ENCODE measurements around the gene CCDC106. TPM values are rescaled to one million over a fixed set of nuclear protein-coding genes. Genes with fewer than 3 reads are reported as not detected.

CCDC106 gene
- 10 to 100 TPM; 10.2 to 17.7 (median 12.1) TPM for polyA plus RNA-seq (ENCODE audit: insufficient read length in 10 of 10)
- long read RNA-seq, donor 1, partial matches to known transcripts = 8 of 10 reads
- long read RNA-seq, donor 1, other reads (novel, unspliced or antisense) = 0 of 10 reads
- long read RNA-seq, donor 2, partial matches to known transcripts = 0 of 3 reads
- long read RNA-seq, donor 2, other reads (novel, unspliced or antisense) = 0 of 3 reads
- long read RNA-seq, donor 3 = 0 reads
- long read RNA-seq, donor 4, transcript CCDC106-202 (5 exons, 2,162 nt) = major isoform, 5 of 6 reads
- long read RNA-seq, donor 4, partial matches to known transcripts = 0 of 6 reads
- long read RNA-seq, donor 4, other reads (novel, unspliced or antisense) = 0 of 6 reads
- long read RNA-seq, donor 5, partial matches to known transcripts = 0 of 5 reads
- long read RNA-seq, donor 5, other reads (novel, unspliced or antisense) = 0 of 5 reads
- long read RNA-seq, donor 6, partial matches to known transcripts = 0 of 5 reads
- long read RNA-seq, donor 6, other reads (novel, unspliced or antisense) = 0 of 5 reads
- long read RNA-seq, donor 7, partial matches to known transcripts = 0 of 2 reads
- long read RNA-seq, donor 7, other reads (novel, unspliced or antisense) = 0 of 2 reads
- long read RNA-seq, donor 8, partial matches to known transcripts = 0 of 2 reads
- long read RNA-seq, donor 8, other reads (novel, unspliced or antisense) = 0 of 2 reads
- long read RNA-seq, donor 9 = 0 reads

DNA sequence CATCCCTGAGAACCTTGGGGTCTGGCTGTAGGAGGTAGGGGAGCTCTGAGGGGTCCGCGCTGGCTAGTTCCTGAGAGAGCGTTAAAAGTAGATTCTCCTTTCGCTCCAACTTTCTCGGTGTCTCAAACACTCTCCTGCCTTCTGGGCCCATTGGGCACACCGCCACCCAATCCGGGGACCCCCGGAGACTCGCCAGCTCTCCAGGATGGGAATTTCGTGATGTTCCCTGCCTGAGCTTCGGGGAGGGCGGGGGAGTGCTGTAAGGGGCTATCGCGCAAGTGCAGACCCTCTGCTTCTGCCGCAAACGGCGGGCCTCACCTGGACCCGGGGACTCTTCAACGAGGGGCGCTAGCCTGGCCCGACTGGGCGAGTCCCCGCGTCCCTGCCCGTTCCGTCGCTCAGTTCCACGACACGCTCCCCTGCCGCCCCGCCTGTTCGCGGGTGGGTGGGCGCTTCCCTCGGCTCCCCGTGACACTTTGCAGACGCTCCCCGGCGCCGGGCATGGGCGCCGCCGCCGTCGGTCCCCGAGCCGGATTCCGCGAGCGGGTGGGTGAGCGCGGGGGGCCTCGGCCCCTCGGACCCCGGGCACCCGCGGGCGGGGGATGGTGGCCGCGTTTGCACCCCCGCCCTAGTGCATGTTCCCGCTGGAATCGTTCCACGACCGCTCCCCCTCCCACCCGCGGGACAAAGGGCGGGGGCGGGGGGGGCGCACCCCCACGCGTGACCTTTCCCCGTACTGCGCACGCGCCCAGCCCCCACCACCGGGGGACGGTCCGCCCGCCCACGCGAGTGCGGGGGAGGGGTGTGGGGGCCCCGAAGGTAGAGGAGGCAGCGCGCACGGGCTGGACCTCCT, at the start of gene CCDC106:
CCDC106 (plus strand) TSS at position 481 of the 853 bp plus-strand sequence. CDS start 835 bp downstream, outside the sequence.
- peak; percentile 70 to 93 (median 83) for DNase-seq

- DNase-seq = peak; percentile 91 to 95 (median 91)
These were observed 49.1 kb upstream of the CCDC106 start for GRCh38 chr19:55598719-55599467.

- peak; percentile 100 for DNase-seq
These were observed 48.6 kb upstream of the CCDC106 start, which contains the start of gene FIZ1 for GRCh38 chr19:55599468-55599841. Gene FIZ1 (minus strand): TSS chr19:55599517. CDS start chr19:55597865, 1,652 bp downstream.

DNA sequence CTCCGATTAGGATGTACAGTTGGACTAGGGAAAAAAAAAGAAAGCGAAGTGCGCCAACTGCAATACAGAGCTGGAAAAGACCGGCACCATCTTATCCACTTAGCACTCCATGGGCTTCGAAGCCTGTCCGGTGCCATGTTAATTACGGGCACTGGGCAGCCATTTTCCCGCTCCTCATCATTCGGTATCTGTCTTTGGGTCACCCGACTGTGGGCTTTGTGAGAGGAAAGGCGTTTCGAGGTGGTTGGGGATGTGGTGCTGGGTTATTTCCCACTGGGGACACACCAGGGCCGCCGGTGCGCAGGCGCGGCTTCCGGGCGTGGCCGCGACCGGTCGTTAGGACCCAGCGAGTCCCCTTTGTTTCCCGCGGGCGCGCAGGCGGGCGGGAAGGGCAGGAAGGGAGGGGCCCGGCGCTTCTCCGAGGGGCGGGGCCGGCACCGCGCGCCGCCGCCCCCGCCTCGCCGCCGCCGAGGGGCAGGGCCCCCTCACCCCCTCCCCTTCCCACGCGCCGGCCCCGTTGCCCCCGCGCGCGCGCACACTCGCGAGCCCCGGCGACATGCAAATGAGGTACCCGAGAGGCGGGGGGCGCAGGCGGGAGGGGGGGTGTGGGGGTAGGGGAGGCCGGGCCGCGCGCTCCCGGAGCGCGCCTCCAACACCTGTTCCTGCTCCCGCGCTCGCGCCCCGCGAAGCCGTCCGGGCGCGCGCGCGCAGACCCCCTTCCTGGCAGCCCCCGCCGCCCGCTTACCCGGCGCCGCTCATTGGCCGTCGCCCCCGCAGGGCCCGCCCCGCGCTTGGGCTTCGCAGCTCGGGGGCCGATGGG, 48.0 kb upstream of the CCDC106 start, which contains the start of gene ZNF524:
ZNF524 (plus strand) TSS at position 447 of the 820 bp plus-strand sequence. CDS start 1,825 bp downstream, outside the sequence.
- peak; percentile 93 to 100 (median 95) for DNase-seq

DNA sequence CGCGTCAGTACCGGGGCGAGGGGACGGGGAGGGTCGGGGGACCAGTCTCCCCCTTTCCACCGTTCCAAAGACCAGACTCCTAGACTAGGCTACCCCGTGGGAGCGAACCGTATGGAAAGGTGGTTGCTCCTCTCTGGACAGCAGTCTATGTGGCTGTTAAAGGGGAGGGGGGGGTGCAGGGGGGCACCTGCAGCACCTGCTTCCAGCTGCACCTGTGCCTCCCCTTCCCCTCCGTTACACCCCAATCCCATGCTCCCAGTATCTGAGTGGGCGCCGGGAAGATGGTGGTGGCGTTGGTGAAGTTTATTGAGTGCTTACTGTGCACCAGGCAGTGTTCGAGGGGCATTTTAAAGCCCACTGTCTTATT, 47.4 kb upstream of the CCDC106 start:
- DNase-seq = no peak

DNA sequence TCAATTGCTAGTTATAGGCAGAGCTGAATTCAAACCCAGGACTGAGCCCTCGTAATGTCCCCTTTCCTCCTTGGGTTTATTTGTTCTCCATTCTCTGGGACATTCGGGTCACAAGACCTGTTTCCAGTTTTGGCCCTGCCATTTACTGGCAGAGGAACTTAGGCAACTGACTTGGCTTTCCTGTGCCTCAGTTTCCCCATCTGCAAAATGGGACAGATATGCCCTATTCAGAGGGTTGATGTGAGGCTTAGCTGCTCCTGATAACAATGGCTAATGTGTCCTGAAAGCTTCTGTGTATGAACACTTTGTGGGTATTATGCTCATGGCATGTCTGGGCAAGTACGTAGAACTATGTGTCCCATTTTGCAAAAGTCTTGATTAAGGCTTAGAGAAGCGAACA, 46.9 kb upstream of the CCDC106 start:
- DNase-seq = no peak

DNA sequence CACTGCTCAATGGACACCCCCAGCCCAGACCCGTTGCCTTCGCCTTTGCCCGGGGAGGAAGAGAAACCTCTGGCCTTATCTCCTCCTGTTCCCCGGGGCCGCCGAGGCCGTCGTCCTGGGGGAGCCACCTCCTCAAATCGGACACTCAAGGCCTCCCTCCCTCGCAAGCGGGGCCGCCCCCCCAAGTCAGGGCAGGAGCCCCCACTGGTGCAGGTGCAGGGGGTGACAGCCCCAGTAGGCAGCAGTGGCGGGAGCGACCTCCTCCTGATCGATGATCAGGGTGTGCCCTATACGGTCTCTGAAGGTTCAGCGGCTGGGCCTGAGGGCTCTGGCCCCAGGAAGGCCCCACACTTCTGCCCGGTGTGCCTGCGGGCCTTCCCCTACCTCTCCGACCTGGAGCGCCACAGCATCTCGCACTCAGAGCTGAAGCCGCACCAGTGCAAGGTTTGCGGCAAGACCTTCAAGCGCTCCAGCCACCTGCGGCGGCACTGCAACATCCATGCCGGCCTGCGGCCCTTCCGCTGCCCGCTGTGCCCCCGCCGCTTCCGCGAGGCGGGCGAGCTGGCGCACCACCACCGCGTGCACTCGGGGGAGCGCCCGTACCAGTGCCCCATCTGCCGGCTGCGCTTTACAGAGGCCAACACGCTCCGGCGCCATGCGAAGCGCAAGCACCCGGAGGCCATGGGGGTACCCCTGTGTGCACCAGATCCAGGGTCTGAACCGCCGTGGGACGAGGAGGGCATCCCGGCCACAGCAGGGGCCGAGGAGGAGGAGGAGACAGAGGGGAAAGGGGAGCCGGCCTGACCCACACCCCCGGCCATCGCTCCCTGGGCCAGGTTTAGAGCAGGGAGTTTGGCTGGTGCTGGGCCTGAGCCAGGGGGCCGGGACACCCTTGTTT, 45.7 kb upstream of the CCDC106 start:
- no peak for DNase-seq

DNA sequence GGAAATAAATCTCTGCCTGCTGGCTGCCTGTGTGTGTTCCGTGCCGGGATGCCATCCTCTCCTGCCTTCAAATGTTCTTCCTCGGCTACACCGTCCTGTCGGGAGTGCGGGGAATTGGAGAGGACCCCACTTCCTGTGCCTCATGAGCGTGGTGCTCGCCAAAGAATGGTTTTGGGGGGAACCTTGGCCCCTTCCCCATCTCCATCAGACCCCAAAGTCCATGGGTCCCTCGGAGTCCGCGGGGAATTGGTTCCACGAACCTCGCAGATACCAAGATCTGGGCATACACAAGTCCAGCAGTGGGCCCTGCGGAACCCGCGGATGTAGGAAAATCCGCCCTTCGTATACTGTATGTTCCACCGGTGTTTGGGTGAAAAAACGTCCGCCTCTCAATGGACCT, 44.9 kb upstream of the CCDC106 start:
- no peak for DNase-seq

DNA sequence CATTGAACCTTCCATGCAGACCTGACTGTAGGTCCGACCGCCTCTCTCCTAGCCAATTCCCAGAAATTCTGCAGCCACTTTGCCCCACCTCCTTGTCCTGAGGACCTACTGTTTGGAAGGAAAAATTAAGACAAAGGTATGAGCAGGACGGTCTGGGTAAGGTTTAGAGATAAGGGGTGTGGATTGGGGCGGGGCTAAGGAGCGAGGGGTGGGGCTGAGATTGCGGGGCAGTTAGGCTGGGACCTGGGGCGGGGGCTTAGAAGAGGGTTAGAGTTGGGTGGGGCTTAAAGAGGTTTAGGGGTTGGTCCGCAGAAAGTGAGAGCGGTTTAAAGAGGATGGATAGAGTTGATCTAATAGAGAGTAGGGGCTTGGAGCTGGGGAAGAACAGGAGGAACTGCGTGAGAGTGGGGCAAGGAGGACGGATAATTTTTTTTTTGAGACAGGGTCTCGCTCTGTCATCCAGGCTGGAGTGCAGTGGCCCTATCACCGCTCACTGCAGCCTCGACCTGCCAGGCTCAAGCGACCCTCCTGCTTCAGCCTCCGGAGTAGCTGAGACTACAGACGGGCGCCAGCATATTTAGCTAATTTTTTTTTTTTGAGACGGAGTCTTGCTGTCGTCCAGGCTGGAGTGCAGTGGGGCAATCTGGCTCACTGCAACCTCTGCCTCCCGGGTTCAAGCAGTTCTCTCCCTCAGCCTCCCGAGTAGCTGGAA, 44.3 kb upstream of the CCDC106 start:
- DNase-seq = no peak

GRCh38 chr19:55605207-55605636, 42.8 kb upstream of the CCDC106 start:
- DNase-seq = peak; percentile 97 to 98 (median 98)

DNA sequence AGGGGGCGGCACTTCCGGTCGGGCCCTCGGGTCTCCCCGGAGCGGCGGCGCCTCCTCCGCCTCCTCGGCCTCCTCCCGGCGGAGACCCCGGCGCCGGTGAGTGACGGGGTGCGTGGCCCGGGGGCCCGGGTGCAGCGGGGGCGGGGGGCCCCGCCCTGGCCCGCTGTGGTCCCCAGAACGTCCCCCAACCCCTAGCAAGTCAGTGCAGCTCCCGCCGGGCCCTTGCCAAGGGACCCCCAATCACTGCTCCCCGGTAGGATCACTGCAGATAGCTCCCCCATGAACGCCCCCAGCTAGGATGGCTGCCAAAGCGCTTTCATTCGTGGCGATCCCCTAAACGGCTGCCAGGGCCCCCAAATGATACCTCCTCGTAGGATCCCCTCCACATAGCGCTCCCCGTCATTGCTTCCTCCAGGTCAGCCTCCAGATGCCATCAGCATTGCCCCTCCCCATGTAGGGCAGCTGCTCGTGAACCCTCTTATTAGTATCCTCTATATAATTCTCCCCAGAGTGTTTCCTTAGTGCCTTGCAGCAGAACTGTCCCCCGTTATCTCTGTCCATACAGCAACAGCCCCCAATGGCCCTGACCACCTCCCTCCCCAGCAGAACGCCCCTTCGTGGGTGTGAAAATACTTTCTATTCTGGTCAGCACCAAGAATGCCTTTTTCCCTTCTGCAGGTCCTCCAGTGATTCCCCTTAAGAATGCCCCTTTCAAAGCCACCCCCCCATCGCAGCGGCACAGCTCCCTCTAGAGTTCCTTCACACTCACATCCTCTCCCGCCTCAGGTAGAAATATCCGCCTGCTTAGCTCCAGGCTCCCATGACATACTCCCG, 42.2 kb upstream of the CCDC106 start, which contains the start of gene ZNF865:
ZNF865 (plus strand) TSS at position 11 of the 834 bp plus-strand sequence. CDS start 7,972 bp downstream, outside the sequence.
- DNase-seq = peak; percentile 74 to 92 (median 84)

DNA sequence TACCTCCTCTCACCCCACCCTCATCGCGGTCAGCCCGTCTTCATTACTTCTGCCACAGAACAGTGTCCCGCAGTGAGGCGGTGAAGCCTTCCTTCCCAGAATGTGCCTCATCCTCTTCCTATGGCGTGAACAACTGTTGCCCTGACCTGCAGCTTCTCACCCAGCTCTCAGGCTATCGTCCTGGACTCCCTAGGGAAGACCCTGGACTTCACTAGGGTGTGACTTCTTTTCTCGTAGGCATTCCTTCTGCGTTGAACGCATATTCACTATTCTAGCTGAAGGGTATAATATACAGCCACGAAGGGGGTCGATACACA, 41.6 kb upstream of the CCDC106 start:
- DNase-seq = no peak

DNA sequence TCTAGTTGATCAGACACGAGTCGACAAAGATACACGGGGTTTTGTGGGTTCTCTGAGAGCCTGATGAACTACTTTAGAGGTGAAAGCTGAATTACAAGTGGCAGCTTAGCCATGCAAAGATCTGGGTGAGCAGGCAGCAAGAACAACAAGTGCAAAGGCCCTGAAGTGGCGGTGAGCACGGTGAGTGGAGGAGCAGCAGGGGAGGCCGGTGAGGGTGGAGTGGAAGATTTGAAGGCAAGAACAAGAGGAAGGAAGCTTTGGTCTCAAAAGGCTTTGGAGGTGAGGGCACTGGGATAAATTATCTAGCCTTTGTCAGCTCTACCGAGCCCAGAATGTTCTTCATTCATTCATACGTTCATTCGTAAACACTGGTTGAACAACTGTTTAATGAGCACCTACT, 41.2 kb upstream of the CCDC106 start:
- no peak for DNase-seq

- DNase-seq = no peak
These were observed 38.7 kb upstream of the CCDC106 start for GRCh38 chr19:55609326-55609725.

DNA sequence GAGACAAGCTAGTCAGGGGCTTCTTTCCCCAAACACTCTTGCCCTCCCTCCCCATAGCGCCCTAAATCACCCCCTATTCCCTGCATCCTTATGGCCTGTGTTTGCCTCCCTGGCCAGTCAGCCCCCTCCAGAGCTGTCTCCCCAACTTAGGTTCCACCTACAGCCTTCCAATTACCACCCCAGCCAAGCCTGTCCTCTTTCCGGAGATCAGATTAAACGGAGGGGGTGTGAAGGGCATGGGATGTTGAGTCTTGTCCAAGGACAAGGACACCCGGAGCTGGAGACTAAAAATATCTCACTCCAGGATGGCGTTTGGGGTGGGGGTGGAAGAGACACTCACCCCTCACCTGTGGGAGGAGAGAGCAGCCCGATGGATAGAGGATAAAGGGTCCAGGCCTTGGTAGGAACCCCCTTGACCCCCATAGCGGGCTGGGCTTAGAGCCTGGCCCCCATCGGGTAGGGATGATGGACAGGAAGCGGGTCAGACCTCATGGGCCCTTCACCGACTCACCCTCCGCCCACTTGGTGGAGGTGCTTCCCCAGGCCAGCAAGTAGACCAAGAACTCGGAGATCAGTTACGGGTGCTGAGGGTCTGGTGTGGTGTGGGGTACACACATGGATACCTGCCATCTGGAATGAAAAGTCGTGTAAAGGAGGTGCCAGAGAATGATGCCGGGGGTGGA, 36.6 kb upstream of the CCDC106 start:
- DNase-seq = no peak

- DNase-seq = no peak
These were observed 35.9 kb upstream of the CCDC106 start for GRCh38 chr19:55611983-55612645.
